SK-N-SH (cell line): ENCODE measurements around the gene TDRD1. TPM values are rescaled to one million over a fixed set of nuclear protein-coding genes. Genes with fewer than 3 reads are reported as not detected.

Experiments used
- CTCF ChIA-PET: fragments of 300-600, 350-600 bp; formaldehyde crosslinking; extraction: SDS; loops from one replicate; lab custom pipeline; 2021; lab: Yijun Ruan, JAX
- POLR2A ChIA-PET: fragments of 350-600 bp; sonication (Branson Sonifier 250); formaldehyde crosslinking; extraction: SDS; loops from one replicate; lab custom pipeline; 2020; ENCODE audit warnings: antibody characterized with exemption, inconsistent platforms; lab: Yijun Ruan, JAX
- DNase-seq: peaks from one replicate; pipeline ENCODE4 v3.0.0; 2012
- H2AFZ ChIP-seq: fragments of 200-600 bp; sonication (generic); 2 replicates; pipeline ENCODE4 v1.8.1; 2016; ENCODE audit warnings: antibody characterized with exemption, mild to moderate bottlenecking, low read depth
- H3F3A ChIP-seq: fragments of 200-600 bp; sonication (generic); replicated peaks from 2 replicates; pipeline ENCODE3; 2016; ENCODE audit warnings: antibody characterized with exemption, mild to moderate bottlenecking; ENCODE audit not compliant: insufficient read depth
- H3K27ac ChIP-seq, 2 experiments: fragments of 200-500 bp in 1 of 2; fragments of 200-600 bp in 1 of 2; sonication (Bioruptor generic) in 1 of 2; sonication (generic), shearing (Covaris generic) in 1 of 2; 2 replicates each; pipeline versions ENCODE4 v1.5.1 to v1.6.1; 2014 to 2016; ENCODE audit warnings: low read depth in 2 of 2, inconsistent platforms in 1 of 2, low read length in 1 of 2, mild to moderate bottlenecking in 1 of 2, mixed read lengths in 1 of 2
- H3K27me3 ChIP-seq: fragments of 200-600 bp; sonication (generic), shearing (Covaris generic); 2 replicates; pipeline ENCODE4 v1.6.1; 2016; ENCODE audit warnings: mixed run types; ENCODE audit not compliant: insufficient read depth
- H3K36me3 ChIP-seq, 2 experiments: fragments of 200-500 bp in 1 of 2; fragments of 200-600 bp in 1 of 2; sonication (Bioruptor generic) in 1 of 2; sonication (generic) in 1 of 2; replicated peaks in 1 of 2; 2 replicates each; pipeline versions ENCODE3 to v1.5.1; 2014 to 2016; ENCODE audit warnings: low read length in 1 of 2, mild to moderate bottlenecking in 1 of 2; ENCODE audit not compliant: insufficient read depth in 2 of 2, control insufficient read depth in 1 of 2
- H3K4me1 ChIP-seq, 2 experiments: fragments of 200-500 bp in 1 of 2; fragments of 200-600 bp in 1 of 2; sonication (Bioruptor generic) in 1 of 2; sonication (generic), shearing (Covaris generic) in 1 of 2; 2 replicates each; pipeline versions ENCODE4 v1.5.1 to v1.6.1; 2014 to 2016; ENCODE audit warnings: low read depth in 1 of 2, low read length in 1 of 2, mixed run types in 1 of 2; ENCODE audit not compliant: insufficient read depth in 2 of 2, control insufficient read depth in 1 of 2
- H3K4me2 ChIP-seq: fragments of 200-600 bp; sonication (generic), shearing (Covaris generic); 2 replicates; pipeline ENCODE4 v1.6.1; 2017; ENCODE audit warnings: mixed run types
- H3K4me3 ChIP-seq, 2 experiments: fragments of 200-500 bp in 1 of 2; fragments of 200-600 bp in 1 of 2; sonication (Bioruptor generic) in 1 of 2; sonication (generic), shearing (Covaris generic) in 1 of 2; 2 replicates each; pipeline versions ENCODE4 v1.5.1 to v1.8.1; 2014 to 2016; ENCODE audit warnings: low read depth in 2 of 2, inconsistent platforms in 1 of 2, low read length in 1 of 2, mild to moderate bottlenecking in 1 of 2, mixed read lengths in 1 of 2, moderate library complexity in 1 of 2
- H3K79me2 ChIP-seq: fragments of 200-600 bp; sonication (generic); 2 replicates; pipeline ENCODE4 v1.8.1; 2017; ENCODE audit warnings: mild to moderate bottlenecking; ENCODE audit not compliant: insufficient read depth
- H3K9ac ChIP-seq: fragments of 200-600 bp; sonication (generic); 2 replicates; pipeline ENCODE4 v1.6.1; 2017; ENCODE audit warnings: mixed run types
- H3K9me2 ChIP-seq: fragments of 200-600 bp; sonication (generic); 2 replicates; pipeline ENCODE4 v1.6.1; 2017; ENCODE audit warnings: mixed run types
- H3K9me3 ChIP-seq: fragments of 200-600 bp; sonication (generic); 2 replicates; pipeline ENCODE4 v1.6.1; 2017; ENCODE audit warnings: mixed run types, mild to moderate bottlenecking, moderate library complexity
- H4K20me1 ChIP-seq: fragments of 200-600 bp; sonication (generic); 2 replicates; pipeline ENCODE4 v1.6.1; 2017; ENCODE audit warnings: mild to moderate bottlenecking, mixed run types; ENCODE audit not compliant: insufficient read depth
- IRF3 ChIP-seq: fragments of 150-350 bp; IDR thresholded peaks from 2 replicates; pipeline ENCODE4 v1.6.1; 2016; ENCODE audit warnings: mild to moderate bottlenecking, low read depth, low read length
- JUND ChIP-seq: IDR thresholded peaks from 2 replicates; pipeline ENCODE4 v1.4.0; 2012
- MXI1 ChIP-seq: IDR thresholded peaks from 2 replicates; pipeline ENCODE4 v1.6.1; 2012; ENCODE audit warnings: mild to moderate bottlenecking, low read depth, low read length, improper control_type of control experiment
- NFIC ChIP-seq: IDR thresholded peaks from 2 replicates; pipeline ENCODE4 v1.4.0; 2012; ENCODE audit warnings: borderline replicate concordance
- REST ChIP-seq: IDR thresholded peaks from 2 replicates; pipeline ENCODE4 v1.6.1; 2012; ENCODE audit warnings: mild to moderate bottlenecking, low read depth, low read length, moderate library complexity
- SMC3 ChIP-seq: IDR thresholded peaks from 2 replicates; pipeline ENCODE4 v1.6.1; 2012; ENCODE audit warnings: low read depth, low read length, improper control_type of control experiment
- TAF1 ChIP-seq: IDR thresholded peaks from 2 replicates; pipeline ENCODE4 v1.6.1; 2012; ENCODE audit warnings: low read depth, mild to moderate bottlenecking, low read length, moderate library complexity, borderline replicate concordance
- WGBS: methylation state at CpG from one replicate; pipeline ENCODE4 v1.1.6; 2017; ENCODE audit warnings: low lambda C conversion rate; 5-methylcytosine and 5-hydroxymethylcytosine counted together
- polyA plus RNA-seq, 3 experiments: library from polyadenylated mRNA; depleted of rRNA; stranded (reverse); fragments of >200 nt; gene quantifications; 2 replicates each; pipeline ENCODE4 v1.2.3, GENCODE V29; 2012

Gene TDRD1
- polyA plus RNA-seq, 1 of the 3 experiments (the other 2 are of a cell fraction) = not detected

GRCh38 chr10:114212153-114212552 lies 33.0 kb downstream of the TDRD1 start (continued):
- TF ChIP-seq TAF1 (no peak), SMC3 (no peak), JUND (no peak), MXI1 (no peak), NFIC (no peak)
- TF ChIP-seq, all 33 proteins: peak for 0

DNA sequence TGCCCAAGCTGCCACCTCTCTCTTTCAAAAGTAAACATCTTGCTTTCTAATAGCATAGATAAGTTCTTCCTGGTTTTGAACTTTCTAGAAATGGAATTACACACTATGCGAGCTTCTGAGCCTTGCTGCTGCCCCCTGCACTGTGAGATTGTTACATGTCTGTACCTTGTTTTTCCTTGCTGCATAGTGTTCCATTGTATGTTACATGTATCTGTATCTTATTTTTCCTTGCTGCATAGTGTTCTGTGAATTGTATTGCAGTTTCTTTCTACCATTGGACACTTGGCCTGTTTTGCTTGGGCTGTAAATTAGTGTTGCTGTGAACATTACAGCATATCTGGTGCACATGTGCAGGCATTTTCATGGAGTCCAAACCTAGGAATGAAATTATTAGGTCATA lies 35.9 kb downstream of the TDRD1 start:
- Histone ChIP-seq H3F3A (no peaks in the 10 kb centered on the region), H3K36me3 (no peaks in the 10 kb centered on the region), H2AFZ (no peak overlapping the region), H4K20me1 (no peaks in the 10 kb centered on the region), H3K9me3 (no peaks in the 10 kb centered on the region), H3K4me2 (no peak overlapping the region), H3K27ac (no peak overlapping the region), H3K4me3 (no peak overlapping the region), H3K9ac (no peak overlapping the region), H3K27me3 (peaks cover 6% of the 10 kb centered on the region; the same call in 1 of the 2 replicates), H3K4me1 (no peaks in the 10 kb centered on the region), H3K79me2 (no peaks in the 10 kb centered on the region), H3K9me2 (no peaks in the 10 kb centered on the region)
- WGBS = 37% methylated on average over 1 of the region's 1 CpG
- CTCF ChIA-PET = no interaction called here
- POLR2A ChIA-PET = no interaction called here
- no peak for TF ChIP-seq REST
- DNase-seq = no peak

GRCh38 chr10:114220281-114220680 lies 41.1 kb downstream of the TDRD1 start:
- Histone ChIP-seq H3K9me2 (no peaks in the 10 kb centered on the region), H3F3A (no peaks in the 10 kb centered on the region), H2AFZ (no peak overlapping the region), H3K4me1 (no peaks in the 10 kb centered on the region), H3K79me2 (no peaks in the 10 kb centered on the region), H3K4me2 (no peak overlapping the region), H3K9ac (no peak overlapping the region), H3K9me3 (no peaks in the 10 kb centered on the region), H3K27me3 (peaks cover 6% of the 10 kb centered on the region; the same call in 1 of the 2 replicates), H3K4me3 (no peak overlapping the region)
- 87% methylated on average over 2 of the region's 2 CpGs for WGBS
- TF ChIP-seq IRF3 = no peak
- TF ChIP-seq, all 33 proteins: peak for 0
- no peaks in the 10 kb centered on the region for H3K36me3 ChIP-seq
- no peaks in the 10 kb centered on the region for H4K20me1 ChIP-seq
- H3K27ac ChIP-seq = no peak overlapping the region
- ChIA-PET POLR2A (no interaction called here), CTCF (no interaction called here)
- DNase-seq = no peak
